Measurements from ENCODE around the gene CYP4F12.

The CYP4F12 gene

GRCh38 chr19:15672580-15673175 is at the start of gene CYP4F12:
TSS of gene CYP4F12 (plus strand) at chr19:15673087. CDS start at chr19:15673530, 443 bp downstream.
- DNase-seq (ENCODE audit: low read depth in 2 of 2, low spot score in 1 of 2) = peak in 1 of 2 donors; percentile 16

- no peak for DNase-seq (ENCODE audit: low read depth in 2 of 2, low spot score in 1 of 2)
These were observed 49.1 kb upstream of the CYP4F12 start for GRCh38 chr19:15623711-15624318.

GRCh38 chr19:15628236-15629002 is 44.5 kb upstream of the CYP4F12 start:
- DNase-seq (ENCODE audit: low read depth in 2 of 2, low spot score in 1 of 2) = no peak

GRCh38 chr19:15629003-15629880 is 43.6 kb upstream of the CYP4F12 start:
- peak; percentile 84 to 90 for DNase-seq (ENCODE audit: low read depth in 2 of 2, low spot score in 1 of 2)

- DNase-seq (ENCODE audit: low read depth in 2 of 2, low spot score in 1 of 2) = no peak
These were observed 41.1 kb upstream of the CYP4F12 start for GRCh38 chr19:15631817-15632216.

GRCh38 chr19:15633082-15633835 is 39.6 kb upstream of the CYP4F12 start:
- DNase-seq (ENCODE audit: low read depth in 2 of 2, low spot score in 1 of 2) = no peak

- no peak for DNase-seq (ENCODE audit: low read depth in 2 of 2, low spot score in 1 of 2)
These were observed 38.8 kb upstream of the CYP4F12 start for GRCh38 chr19:15634105-15634504.

GRCh38 chr19:15635016-15635805 is 37.7 kb upstream of the CYP4F12 start:
- DNase-seq (ENCODE audit: low read depth in 2 of 2, low spot score in 1 of 2) = no peak

GRCh38 chr19:15636026-15636425 is 36.9 kb upstream of the CYP4F12 start:
- no peak for DNase-seq (ENCODE audit: low read depth in 2 of 2, low spot score in 1 of 2)

GRCh38 chr19:15639596-15639995 is 33.3 kb upstream of the CYP4F12 start:
- DNase-seq (ENCODE audit: low read depth in 2 of 2, low spot score in 1 of 2) = no peak

GRCh38 chr19:15640294-15640903 is 32.5 kb upstream of the CYP4F12 start, which contains the start of gene CYP4F3:
TSS of gene CYP4F3 (plus strand) at chr19:15640897. CDS start at chr19:15641416, 519 bp downstream.
- no peak for DNase-seq (ENCODE audit: low read depth in 2 of 2, low spot score in 1 of 2)

GRCh38 chr19:15640904-15641597 is 31.8 kb upstream of the CYP4F12 start:
- no peak for DNase-seq (ENCODE audit: low read depth in 2 of 2, low spot score in 1 of 2)

GRCh38 chr19:15641901-15642491 is 30.9 kb upstream of the CYP4F12 start:
- no peak for DNase-seq (ENCODE audit: low read depth in 2 of 2, low spot score in 1 of 2)

GRCh38 chr19:15642807-15643206 is 30.1 kb upstream of the CYP4F12 start:
- no peak for DNase-seq (ENCODE audit: low read depth in 2 of 2, low spot score in 1 of 2)

- DNase-seq (ENCODE audit: low read depth in 2 of 2, low spot score in 1 of 2) = no peak
These were observed 29.5 kb upstream of the CYP4F12 start for GRCh38 chr19:15643387-15643786.

GRCh38 chr19:15644066-15644741 is 28.7 kb upstream of the CYP4F12 start:
- no peak for DNase-seq (ENCODE audit: low read depth in 2 of 2, low spot score in 1 of 2)

- no peak for DNase-seq (ENCODE audit: low read depth in 2 of 2, low spot score in 1 of 2)
These were observed 28.1 kb upstream of the CYP4F12 start for GRCh38 chr19:15644816-15645215.

GRCh38 chr19:15649526-15649925 is 23.4 kb upstream of the CYP4F12 start:
- no peak for DNase-seq (ENCODE audit: low read depth in 2 of 2, low spot score in 1 of 2)
